ENCODE data around the gene BMPER.

- TF ChIP-seq ATF2 (tag by site-specific recombination; IDR thresholded peaks at IDR 0.05; ENCODE audit: low read depth) (no peak), SP7 (tag by site-specific recombination; IDR thresholded peaks at IDR 0.05) (no peak), ZNF398 (tag by site-specific recombination; IDR thresholded peaks at IDR 0.05) (no peak), YY1 (tag by site-specific recombination; IDR thresholded peaks at IDR 0.05) (no peak), ZFP3 (tag by site-specific recombination; IDR thresholded peaks at IDR 0.05; ENCODE audit: low read depth) (no peak), ZNF175 (tag by site-specific recombination; IDR thresholded peaks at IDR 0.05) (no peak), ZNF664 (tag by site-specific recombination; IDR thresholded peaks at IDR 0.05) (no peak), ZNF350 (tag by site-specific recombination; IDR thresholded peaks at IDR 0.05) (no peak), ZNF76 (tag by site-specific recombination; IDR thresholded peaks at IDR 0.05; ENCODE audit: borderline replicate concordance, low read depth) (no peak)
- TF ChIP-seq, protein P1, sequence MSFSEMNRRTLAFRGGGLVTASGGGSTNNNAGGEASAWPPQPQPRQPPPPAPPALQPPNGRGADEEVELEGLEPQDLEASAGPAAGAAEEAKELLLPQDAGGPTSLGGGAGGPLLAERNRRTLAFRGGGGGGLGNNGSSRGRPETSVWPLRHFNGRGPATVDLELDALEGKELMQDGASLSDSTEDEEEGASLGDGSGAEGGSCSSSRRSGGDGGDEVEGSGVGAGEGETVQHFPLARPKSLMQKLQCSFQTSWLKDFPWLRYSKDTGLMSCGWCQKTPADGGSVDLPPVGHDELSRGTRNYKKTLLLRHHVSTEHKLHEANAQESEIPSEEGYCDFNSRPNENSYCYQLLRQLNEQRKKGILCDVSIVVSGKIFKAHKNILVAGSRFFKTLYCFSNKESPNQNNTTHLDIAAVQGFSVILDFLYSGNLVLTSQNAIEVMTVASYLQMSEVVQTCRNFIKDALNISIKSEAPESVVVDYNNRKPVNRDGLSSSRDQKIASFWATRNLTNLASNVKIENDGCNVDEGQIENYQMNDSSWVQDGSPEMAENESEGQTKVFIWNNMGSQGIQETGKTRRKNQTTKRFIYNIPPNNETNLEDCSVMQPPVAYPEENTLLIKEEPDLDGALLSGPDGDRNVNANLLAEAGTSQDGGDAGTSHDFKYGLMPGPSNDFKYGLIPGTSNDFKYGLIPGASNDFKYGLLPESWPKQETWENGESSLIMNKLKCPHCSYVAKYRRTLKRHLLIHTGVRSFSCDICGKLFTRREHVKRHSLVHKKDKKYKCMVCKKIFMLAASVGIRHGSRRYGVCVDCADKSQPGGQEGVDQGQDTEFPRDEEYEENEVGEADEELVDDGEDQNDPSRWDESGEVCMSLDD (tag by site-specific recombination; IDR thresholded peaks at IDR 0.05), result no peak
- TF ChIP-seq, protein P2, sequence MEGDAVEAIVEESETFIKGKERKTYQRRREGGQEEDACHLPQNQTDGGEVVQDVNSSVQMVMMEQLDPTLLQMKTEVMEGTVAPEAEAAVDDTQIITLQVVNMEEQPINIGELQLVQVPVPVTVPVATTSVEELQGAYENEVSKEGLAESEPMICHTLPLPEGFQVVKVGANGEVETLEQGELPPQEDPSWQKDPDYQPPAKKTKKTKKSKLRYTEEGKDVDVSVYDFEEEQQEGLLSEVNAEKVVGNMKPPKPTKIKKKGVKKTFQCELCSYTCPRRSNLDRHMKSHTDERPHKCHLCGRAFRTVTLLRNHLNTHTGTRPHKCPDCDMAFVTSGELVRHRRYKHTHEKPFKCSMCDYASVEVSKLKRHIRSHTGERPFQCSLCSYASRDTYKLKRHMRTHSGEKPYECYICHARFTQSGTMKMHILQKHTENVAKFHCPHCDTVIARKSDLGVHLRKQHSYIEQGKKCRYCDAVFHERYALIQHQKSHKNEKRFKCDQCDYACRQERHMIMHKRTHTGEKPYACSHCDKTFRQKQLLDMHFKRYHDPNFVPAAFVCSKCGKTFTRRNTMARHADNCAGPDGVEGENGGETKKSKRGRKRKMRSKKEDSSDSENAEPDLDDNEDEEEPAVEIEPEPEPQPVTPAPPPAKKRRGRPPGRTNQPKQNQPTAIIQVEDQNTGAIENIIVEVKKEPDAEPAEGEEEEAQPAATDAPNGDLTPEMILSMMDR (tag by site-specific recombination; IDR thresholded peaks at IDR 0.05), result no peak
Observed at GRCh38 chr7:33928986-33929385, 23.6 kb downstream of the BMPER start.
